ENCODE measurements around the gene TTLL9. TPM values are rescaled to one million over a fixed set of nuclear protein-coding genes. Genes with fewer than 3 reads are reported as not detected.

Gene TTLL9
- total and polyA plus RNA-seq, 10 of the 15 experiments (the other 5 are each of a cell fraction or from before 2014, with no cell fraction given), result 0.03 to 0.77 (median 0.11) TPM; not detected in 2

DNA sequence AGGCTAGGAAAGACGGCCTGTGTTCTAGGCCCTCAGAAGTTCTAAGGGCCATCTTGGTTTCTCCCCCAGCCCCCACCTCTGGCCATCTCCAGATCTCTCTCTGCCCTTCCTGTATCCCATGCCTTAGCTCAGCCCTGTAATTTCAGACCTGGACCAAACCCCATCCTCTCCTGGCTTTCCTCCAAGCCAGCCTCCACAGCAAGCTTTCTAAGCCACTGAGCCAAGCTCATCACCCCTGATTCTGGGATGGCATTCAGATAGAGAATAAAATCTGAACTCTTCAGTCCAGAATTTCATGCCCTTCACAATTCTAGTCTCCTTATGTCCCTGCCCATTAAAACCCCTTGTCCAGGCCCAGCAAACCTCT lies 120.9 kb downstream of the TTLL9 start:
- 20% methylated on average over 1 of the region's 1 CpG for WGBS (ENCODE audit: insufficient coverage, insufficient replicate concordance, low lambda C conversion rate, missing lambda C conversion rate)
- TF ChIP-seq KDM1A (IDR thresholded peaks at IDR 0.05; ENCODE audit: borderline replicate concordance), result no peak

DNA sequence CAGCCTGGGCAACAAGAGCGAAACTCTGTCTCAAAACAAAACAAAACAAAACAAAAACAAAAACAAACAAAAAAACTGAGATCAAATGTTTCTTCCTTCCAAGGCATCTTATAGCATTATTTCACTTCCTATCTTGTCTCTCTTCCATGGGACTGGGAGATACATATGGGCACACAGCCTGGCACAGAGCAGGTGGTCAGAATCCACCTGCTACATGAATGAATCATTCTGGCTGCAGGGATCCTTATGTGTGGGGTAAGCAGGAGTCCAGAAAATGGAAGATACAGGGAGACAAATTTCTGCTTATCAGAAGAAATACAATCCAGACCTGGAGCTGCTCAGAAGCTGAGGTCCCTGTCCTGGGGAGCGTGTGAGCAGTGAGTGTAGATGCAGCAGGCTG lies 121.7 kb downstream of the TTLL9 start:
- Histone ChIP-seq H3K4me3 (no peak overlapping the region), H3K9me3 (replicated peaks; ENCODE audit: control insufficient read depth, insufficient read depth, low read length) (no peaks in the 10 kb centered on the region), H3K79me2 (ENCODE audit: control insufficient read depth, insufficient read depth, low read length) (no peaks in the 10 kb centered on the region), H2AFZ (ENCODE audit: control insufficient read depth, low read depth, low read length) (no peak overlapping the region), H3K36me3 (ENCODE audit: control insufficient read depth in 2 of 2, insufficient read depth in 2 of 2, low read length in 1 of 2) (no peaks in the 10 kb centered on the region), H3K27ac (ENCODE audit: control insufficient read depth, insufficient read depth) (no peak overlapping the region), H3K27me3 (replicated peaks in 1 of 2; ENCODE audit: control insufficient read depth in 2 of 2, insufficient read depth in 2 of 2, low read length in 1 of 2) (peaks cover 0 to 9% of the 10 kb centered on the region in 2 experiments; a peak in 2 of 4 replicates), H3K9ac (ENCODE audit: control insufficient read depth, insufficient read depth, low read length) (no peak overlapping the region), H3K4me1 (ENCODE audit: control insufficient read depth, insufficient read depth, low read length) (no peaks in the 10 kb centered on the region), H4K20me1 (ENCODE audit: control insufficient read depth, insufficient read depth) (no peaks in the 10 kb centered on the region), H3K4me2 (ENCODE audit: control insufficient read depth, insufficient read depth) (no peak overlapping the region)
- BruUV-seq (replicated peaks), result no TSS peak
- 13% methylated on average over 2 of the region's 2 CpGs for WGBS (ENCODE audit: insufficient coverage, insufficient replicate concordance, low lambda C conversion rate, missing lambda C conversion rate)
- POLR2A ChIA-PET, result no interaction called here
- RAD21 ChIA-PET (ENCODE audit: unreplicated experiment), result no interaction called here
- FAIRE-seq (no peak), DNase-seq (ENCODE audit: low read depth, low spot score) (no peak), ATAC-seq (no peak)
- intact Hi-C loops (cut with micrococcal nuclease; ENCODE audit: unreplicated experiment), result no loop called here
- SMC1A ChIA-PET (ENCODE audit: uncharacterized antibody, unreplicated experiment), result no interaction called here
- in situ Hi-C loops (cut with MboI), result no loop called here
- CTCF ChIA-PET, result interaction anchor here (1.1 kb wide), 1 partner anchor 16 kb away, joined by 3 read pairs; no protein-coding TSS in a partner anchor
- TF ChIP-seq ASH2L (IDR thresholded peaks at IDR 0.05; ENCODE audit: borderline replicate concordance, low read depth) (no peak), RELB (IDR thresholded peaks at IDR 0.05; ENCODE audit: low read depth) (no peak), MAX (IDR thresholded peaks at IDR 0.05; ENCODE audit: low read depth, low read length) (no peak), TCF7 (IDR thresholded peaks at IDR 0.05; ENCODE audit: borderline replicate concordance) (no peak), RFX5 (IDR thresholded peaks at IDR 0.05; ENCODE audit: low read depth, low read length) (no peak), HDAC6 (IDR thresholded peaks at IDR 0.05; ENCODE audit: unreplicated experiment) (no peak), CREB1 (IDR thresholded peaks at IDR 0.05; ENCODE audit: low read depth) (no peak), EED (IDR thresholded peaks at IDR 0.05; ENCODE audit: low read depth) (no peak), SMC3 (IDR thresholded peaks at IDR 0.05; ENCODE audit: borderline replicate concordance, low read length) (no peak), NFYB (IDR thresholded peaks at IDR 0.05; ENCODE audit: insufficient read depth, low read depth, low read length) (no peak), ZZZ3 (IDR thresholded peaks at IDR 0.05; ENCODE audit: control insufficient read depth, insufficient read length, low read depth) (no peak), NR2C1 (IDR thresholded peaks at IDR 0.05) (no peak)

More for the DNA sequence above, 120.9 kb downstream of the TTLL9 start:
- no peak overlapping the region for H3K4me2 ChIP-seq (ENCODE audit: control insufficient read depth, insufficient read depth)
- H3K4me1 ChIP-seq (ENCODE audit: control insufficient read depth, insufficient read depth, low read length), result no peaks in the 10 kb centered on the region
- H3K27ac ChIP-seq (ENCODE audit: control insufficient read depth, insufficient read depth), result no peak overlapping the region
- H3K4me3 ChIP-seq, result no peak overlapping the region
- CTCF ChIA-PET, result no interaction called here
- no peaks in the 10 kb centered on the region for H3K9me3 ChIP-seq (replicated peaks; ENCODE audit: control insufficient read depth, insufficient read depth, low read length)
- DNase-seq (ENCODE audit: low read depth, low spot score) (no peak), ATAC-seq (no peak), FAIRE-seq (no peak)
- H3K79me2 ChIP-seq (ENCODE audit: control insufficient read depth, insufficient read depth, low read length), result no peaks in the 10 kb centered on the region
- POLR2A ChIA-PET, result no interaction called here
- H3K27me3 ChIP-seq (replicated peaks in 1 of 2; ENCODE audit: control insufficient read depth in 2 of 2, insufficient read depth in 2 of 2, low read length in 1 of 2), result peaks cover 0 to 9% of the 10 kb centered on the region in 2 experiments; a peak in 2 of 4 replicates
- no peak overlapping the region for H3K9ac ChIP-seq (ENCODE audit: control insufficient read depth, insufficient read depth, low read length)
- no peaks in the 10 kb centered on the region for H4K20me1 ChIP-seq (ENCODE audit: control insufficient read depth, insufficient read depth)
- no TSS peak for BruUV-seq (replicated peaks)
- in situ Hi-C loops (cut with MboI), result no loop called here
- SMC1A ChIA-PET (ENCODE audit: uncharacterized antibody, unreplicated experiment), result no interaction called here
- intact Hi-C loops (cut with micrococcal nuclease; ENCODE audit: unreplicated experiment), result no loop called here
- H3K36me3 ChIP-seq (ENCODE audit: control insufficient read depth in 2 of 2, insufficient read depth in 2 of 2, low read length in 1 of 2), result no peaks in the 10 kb centered on the region
- no peak overlapping the region for H2AFZ ChIP-seq (ENCODE audit: control insufficient read depth, low read depth, low read length)
- RAD21 ChIA-PET (ENCODE audit: unreplicated experiment), result interaction anchor here (0.7 kb wide), 1 partner anchor 144 kb away, joined by 3 read pairs; no protein-coding TSS in a partner anchor
